Measurements from ENCODE around the gene TJP1. TPM values are rescaled to one million over a fixed set of nuclear protein-coding genes. Genes with fewer than 3 reads are reported as not detected.

The TJP1 gene
- total RNA-seq, 1 donor from 2014 or later = 172 TPM

GRCh38 chr15:29688506-29689286, 133.6 kb downstream of the TJP1 start:
- TF ChIP-seq CTCF (IDR thresholded peaks at IDR 0.05; ENCODE audit: unreplicated experiment) = no peak

GRCh38 chr15:29687939-29688505, 134.2 kb downstream of the TJP1 start:
- Mint-ChIP-seq H3K9me3 (ENCODE audit: low read depth) (no peaks in the 10 kb centered on the region), H3K4me3 (ENCODE audit: low read depth) (no peak overlapping the region), H3K27ac (no peak overlapping the region), H3K27me3 (no peaks in the 10 kb centered on the region), H3K36me3 (ENCODE audit: insufficient read depth) (no peaks in the 10 kb centered on the region), H3K4me1 (ENCODE audit: low read depth) (peaks cover 9% of the 10 kb centered on the region)
- no peak for DNase-seq (ENCODE audit: low spot score, unreplicated experiment)
- TF ChIP-seq CTCF (IDR thresholded peaks at IDR 0.05; ENCODE audit: unreplicated experiment) = no peak

More at GRCh38 chr15:29688506-29689286, 133.6 kb downstream of the TJP1 start:
- Mint-ChIP-seq H3K9me3 (ENCODE audit: low read depth) (no peaks in the 10 kb centered on the region), H3K27ac (no peak overlapping the region), H3K4me3 (ENCODE audit: low read depth) (no peak overlapping the region), H3K36me3 (ENCODE audit: insufficient read depth) (no peaks in the 10 kb centered on the region), H3K4me1 (ENCODE audit: low read depth) (peaks cover 10% of the 10 kb centered on the region), H3K27me3 (no peaks in the 10 kb centered on the region)
- DNase-seq (ENCODE audit: low spot score, unreplicated experiment) = no peak

GRCh38 chr15:29687204-29687815, 135.0 kb downstream of the TJP1 start:
- no peak overlapping the region for H3K4me3 Mint-ChIP-seq (ENCODE audit: low read depth)
- H3K9me3 Mint-ChIP-seq (ENCODE audit: low read depth) = no peaks in the 10 kb centered on the region
- H3K4me1 Mint-ChIP-seq (ENCODE audit: low read depth) = peaks cover 9% of the 10 kb centered on the region
- no peak overlapping the region for H3K27ac Mint-ChIP-seq
- no peak for DNase-seq (ENCODE audit: low spot score, unreplicated experiment)
- TF ChIP-seq CTCF (IDR thresholded peaks at IDR 0.05; ENCODE audit: unreplicated experiment) = no peak
- H3K36me3 Mint-ChIP-seq (ENCODE audit: insufficient read depth) = no peaks in the 10 kb centered on the region
- H3K27me3 Mint-ChIP-seq = no peaks in the 10 kb centered on the region

- TF ChIP-seq CTCF (IDR thresholded peaks at IDR 0.05; ENCODE audit: unreplicated experiment) = no peak
- H3K36me3 Mint-ChIP-seq (ENCODE audit: insufficient read depth) = no peaks in the 10 kb centered on the region
- peaks cover 9% of the 10 kb centered on the region for H3K4me1 Mint-ChIP-seq (ENCODE audit: low read depth)
- no peak overlapping the region for H3K4me3 Mint-ChIP-seq (ENCODE audit: low read depth)
- H3K27me3 Mint-ChIP-seq = no peaks in the 10 kb centered on the region
- DNase-seq (ENCODE audit: low spot score, unreplicated experiment) = no peak
- H3K27ac Mint-ChIP-seq = no peak overlapping the region
- no peaks in the 10 kb centered on the region for H3K9me3 Mint-ChIP-seq (ENCODE audit: low read depth)
Observed at GRCh38 chr15:29686445-29687203, 135.6 kb downstream of the TJP1 start.

- TF ChIP-seq CTCF (IDR thresholded peaks at IDR 0.05; ENCODE audit: unreplicated experiment) = no peak
- peaks cover 5% of the 10 kb centered on the region for H3K4me1 Mint-ChIP-seq (ENCODE audit: low read depth)
- H3K4me3 Mint-ChIP-seq (ENCODE audit: low read depth) = no peak overlapping the region
- no peaks in the 10 kb centered on the region for H3K36me3 Mint-ChIP-seq (ENCODE audit: insufficient read depth)
- no peaks in the 10 kb centered on the region for H3K9me3 Mint-ChIP-seq (ENCODE audit: low read depth)
- no peak for DNase-seq (ENCODE audit: low spot score, unreplicated experiment)
- H3K27ac Mint-ChIP-seq = no peak overlapping the region
- no peaks in the 10 kb centered on the region for H3K27me3 Mint-ChIP-seq
Observed at GRCh38 chr15:29686079-29686425, 136.2 kb downstream of the TJP1 start.
